K562 (cell line): Measurements from ENCODE around the gene POLR1C. TPM values are rescaled to one million over a fixed set of nuclear protein-coding genes. Genes with fewer than 3 reads are reported as not detected.

Experiments used
- ARHGAP35 ChIP-seq: fragments of 450-650 bp; IDR thresholded peaks from 2 replicates; pipeline ENCODE4 v1.6.1; 2018; ENCODE audit not compliant: partially characterized antibody
- CBX1 ChIP-seq: sonication (generic); IDR thresholded peaks from 2 replicates; pipeline ENCODE4 v1.6.1; 2016; ENCODE audit warnings: antibody characterized with exemption, low read depth, mild to moderate bottlenecking
- CREB1 ChIP-seq, 2 experiments: sonication (generic) in 1 of 2; formaldehyde crosslinking in 1 of 2; IDR thresholded peaks; 2 replicates each; pipeline versions ENCODE4 v1.6.1 to v1.8.0; 2012 to 2022; ENCODE audit warnings: inconsistent platforms in 1 of 2, mild to moderate bottlenecking in 1 of 2, missing genetic modification reagents in 1 of 2, moderate library complexity in 1 of 2
- EP300 ChIP-seq: IDR thresholded peaks from 2 replicates; pipeline ENCODE4 v1.6.1; 2012; ENCODE audit warnings: low read length, improper control_type of control experiment
- FOXK2 ChIP-seq, 2 experiments: fragments of 450-650 bp; IDR thresholded peaks in 1 of 2; conservative IDR thresholded peaks in 1 of 2; 2 replicates each; pipeline ENCODE4 v1.6.1; 2016; ENCODE audit warnings: low read depth in 2 of 2, mild to moderate bottlenecking in 1 of 2
- HMGN3 ChIP-seq: IDR thresholded peaks from 2 replicates; pipeline ENCODE4 v1.6.1; 2011; ENCODE audit warnings: borderline replicate concordance, low read depth, mild to moderate bottlenecking, mixed read lengths, low read length; ENCODE audit not compliant: insufficient read length; ENCODE audit errors: extremely low read depth
- HNRNPH1 ChIP-seq: fragments of 200-400 bp; formaldehyde crosslinking; optimal IDR thresholded peaks from 2 replicates; pipeline ENCODE3; 2017; ENCODE audit warnings: low read depth, mild to moderate bottlenecking, low read length, moderate library complexity
- L3MBTL2 ChIP-seq: fragments of 450-650 bp; IDR thresholded peaks from 2 replicates; pipeline ENCODE4 v1.6.1; 2016; ENCODE audit warnings: mild to moderate bottlenecking, moderate library complexity
- MAZ ChIP-seq, 2 experiments: fragments of 450-650 bp in 1 of 2; sonication (generic) in 1 of 2; formaldehyde crosslinking; IDR thresholded peaks in 1 of 2; conservative IDR thresholded peaks in 1 of 2; 2 replicates each; pipeline versions ENCODE4 v1.4.0 to v1.5.0; 2020; ENCODE audit warnings: mild to moderate bottlenecking in 1 of 2, missing genetic modification reagents in 1 of 2
- NR2C1 ChIP-seq, 2 experiments: fragments of 450-650 bp; IDR thresholded peaks; 2 replicates each; pipeline ENCODE4 v1.6.1; 2017; ENCODE audit warnings: mild to moderate bottlenecking in 2 of 2, antibody characterized with exemption in 1 of 2, inconsistent platforms in 1 of 2, missing compliant biosample characterization in 1 of 2, missing genetic modification characterization in 1 of 2
- SAP30 ChIP-seq: fragments of 200-600 bp; sonication (generic); IDR thresholded peaks from 2 replicates; pipeline ENCODE4 v1.6.1; 2012; ENCODE audit warnings: borderline replicate concordance, low read depth, mild to moderate bottlenecking, moderate library complexity, low read length, control low read depth, inconsistent platforms; ENCODE audit not compliant: insufficient read depth, poor library complexity, severe bottlenecking
- SPI1 ChIP-seq: IDR thresholded peaks from 2 replicates; pipeline ENCODE4 v1.6.1; 2011; ENCODE audit warnings: low read depth, low read length, control low read depth, borderline replicate concordance
- SRF ChIP-seq, 2 experiments: fragments of 250-450, 450-650 bp in 1 of 2; sonication (Bioruptor Pico) in 1 of 2; sonication (generic) in 1 of 2; formaldehyde crosslinking; IDR thresholded peaks; 2 replicates each; pipeline versions ENCODE4 v1.5.0 to v1.5.1; 2020 to 2022; ENCODE audit warnings: mild to moderate bottlenecking in 1 of 2, missing genetic modification reagents in 1 of 2
- TAF1 ChIP-seq: IDR thresholded peaks from 2 replicates; pipeline ENCODE4 v1.6.1; 2011; ENCODE audit warnings: mild to moderate bottlenecking, low read length, moderate library complexity; ENCODE audit not compliant: insufficient read depth, control insufficient read depth, severe bottlenecking; ENCODE audit errors: extremely low read depth
- ZKSCAN8 ChIP-seq: fragments of 200-800 bp; sonication (Bioruptor generic); IDR thresholded peaks from 2 replicates; pipeline ENCODE4 v1.6.1; 2016; ENCODE audit warnings: missing genetic modification characterization, missing compliant biosample characterization
- ZNF239 ChIP-seq: fragments of 250-450 bp; sonication (Bioruptor Pico); IDR thresholded peaks from 2 replicates; pipeline ENCODE4 v1.4.0; 2020; ENCODE audit warnings: mild to moderate bottlenecking
- polyA plus RNA-seq, 8 experiments: library from polyadenylated mRNA; depleted of rRNA in 4 of 8; stranded (reverse) in 5 of 8; unstranded in 3 of 8; fragments of >200 nt; fragmentation: Nextera tagmentation in 2 of 8; fragmentation: Illumina TruSeq in 1 of 8; extraction: Ambion mirVana in 2 of 8; extraction: Trizol in 1 of 8; gene quantifications; 2 replicates each; pipeline versions ENCODE4 v1.2.1 to v1.2.3, GENCODE V29; 2011 to 2014; ENCODE audit warnings: inconsistent platforms in 1 of 8, missing spikeins in 1 of 8
- total RNA-seq, 7 experiments: library from RNA; depleted of rRNA in 6 of 7; stranded (reverse); fragments of >200 nt in 6 of 7; fragmentation: Illumina TruSeq in 2 of 7; extraction: Trizol in 2 of 7; gene quantifications; 2 replicates each; pipeline versions ENCODE4 v1.2.1 to v1.2.3, GENCODE V29; 2011 to 2021; ENCODE audit warnings: low replicate concordance in 1 of 7
- TF ChIP-seq, protein P1 (sequence below): conservative IDR thresholded peaks from 2 replicates; pipeline ENCODE4 v1.6.1; 2011; ENCODE audit warnings: low read depth, mild to moderate bottlenecking, low read length; ENCODE audit not compliant: control insufficient read depth
- TF ChIP-seq, protein P2 (sequence below): sonication (generic); formaldehyde crosslinking; IDR thresholded peaks from 2 replicates; pipeline ENCODE4 v1.8.0; 2022; ENCODE audit warnings: missing genetic modification reagents, mild to moderate bottlenecking, moderate library complexity, borderline replicate concordance
- TF ChIP-seq, protein P3 (sequence below): sonication (generic); formaldehyde crosslinking; IDR thresholded peaks from 2 replicates; pipeline ENCODE4 v1.9.0; 2022; ENCODE audit warnings: mild to moderate bottlenecking, missing genetic modification reagents
- TF ChIP-seq, protein P4 (sequence below): IDR thresholded peaks from 2 replicates; pipeline ENCODE4 v1.6.1; 2014; ENCODE audit warnings: antibody characterized with exemption

POLR1C gene
- total and polyA plus RNA-seq, 9 of the 15 experiments (the other 6 are each of a cell fraction or from before 2014, with no cell fraction given) = 83.5 to 429 (median 120) TPM

DNA sequence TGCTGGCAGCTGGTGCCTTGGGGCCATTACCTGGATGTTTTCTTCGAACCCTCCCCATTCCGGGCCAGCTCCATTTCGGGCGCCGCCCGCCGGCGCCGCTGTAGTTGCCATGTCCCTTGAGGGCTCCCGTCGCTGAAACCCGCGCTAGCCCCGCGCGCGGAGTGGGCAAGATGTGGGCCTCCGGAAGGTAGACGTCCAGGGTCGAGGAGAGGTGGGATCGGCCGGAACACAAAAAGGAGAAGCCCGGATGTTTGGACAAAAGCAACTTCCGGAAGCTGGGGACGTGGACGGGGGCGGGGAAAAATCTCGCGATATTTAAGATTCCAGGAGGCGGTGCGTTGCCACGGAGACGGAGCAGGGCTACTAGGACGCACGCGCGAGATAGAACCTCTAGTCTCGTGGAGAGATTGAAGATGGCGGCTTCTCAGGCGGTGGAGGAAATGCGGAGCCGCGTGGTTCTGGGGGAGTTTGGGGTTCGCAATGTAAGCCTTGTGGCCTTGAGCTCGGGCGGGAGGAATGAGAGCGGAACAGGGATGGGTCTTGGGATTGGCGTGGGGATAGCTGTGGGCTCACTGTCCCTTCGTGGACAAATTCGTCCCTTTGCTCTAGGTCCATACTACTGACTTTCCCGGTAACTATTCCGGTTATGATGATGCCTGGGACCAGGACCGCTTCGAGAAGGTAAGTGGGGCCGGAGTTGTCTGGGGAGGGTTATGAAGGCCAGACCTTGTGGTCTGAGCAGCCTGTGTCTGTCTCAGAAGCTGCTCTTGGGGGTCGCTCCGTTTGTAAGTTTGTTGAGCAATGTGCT is at the start of gene POLR1C, which contains the start of gene YIPF3 (continued):
- TF ChIP-seq, protein P1, sequence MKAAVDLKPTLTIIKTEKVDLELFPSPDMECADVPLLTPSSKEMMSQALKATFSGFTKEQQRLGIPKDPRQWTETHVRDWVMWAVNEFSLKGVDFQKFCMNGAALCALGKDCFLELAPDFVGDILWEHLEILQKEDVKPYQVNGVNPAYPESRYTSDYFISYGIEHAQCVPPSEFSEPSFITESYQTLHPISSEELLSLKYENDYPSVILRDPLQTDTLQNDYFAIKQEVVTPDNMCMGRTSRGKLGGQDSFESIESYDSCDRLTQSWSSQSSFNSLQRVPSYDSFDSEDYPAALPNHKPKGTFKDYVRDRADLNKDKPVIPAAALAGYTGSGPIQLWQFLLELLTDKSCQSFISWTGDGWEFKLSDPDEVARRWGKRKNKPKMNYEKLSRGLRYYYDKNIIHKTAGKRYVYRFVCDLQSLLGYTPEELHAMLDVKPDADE = peak; percentile 76; the same call in 1 of the 2 replicates
- TF ChIP-seq CREB1 (IDR thresholded peaks at IDR 0.05) = no peak
- TF ChIP-seq CREB1 (CRISPR knock-in tag; IDR thresholded peaks at IDR 0.05) = peak; percentile 44; the same call in 1 of the 2 replicates
- TF ChIP-seq SPI1 = peak; percentile 62; the same call in 1 of the 2 replicates
- peak; percentile 30; the same call in 1 of the 2 replicates for TF ChIP-seq CBX1
- no peak for TF ChIP-seq ZKSCAN8 (CRISPR knock-in tag)
- TF ChIP-seq NR2C1 (IDR thresholded peaks at IDR 0.05) = 0 out of 2 replicates have a peak, but pooled peaks have one; percentile 45
- TF ChIP-seq NR2C1 (tag; IDR thresholded peaks at IDR 0.05) = no peak; the same call in 1 of the 2 replicates
- TF ChIP-seq ARHGAP35 = peak; percentile 94
- peak; percentile 72 for TF ChIP-seq HMGN3
- peak; percentile 38; the same call in 1 of the 2 replicates for TF ChIP-seq EP300
- TF ChIP-seq ZNF239 = no peak; the same call in 1 of the 2 replicates
- peak; percentile 85 to 91 for TF ChIP-seq FOXK2 (conservative IDR thresholded peaks at IDR 0.05 in 1 of 2, IDR thresholded peaks at IDR 0.05 in 1 of 2; ENCODE audit: low read depth in 2 of 2)
- TF ChIP-seq HNRNPH1 = no peak
- peak; percentile 65 for TF ChIP-seq L3MBTL2
- TF ChIP-seq, protein P2, sequence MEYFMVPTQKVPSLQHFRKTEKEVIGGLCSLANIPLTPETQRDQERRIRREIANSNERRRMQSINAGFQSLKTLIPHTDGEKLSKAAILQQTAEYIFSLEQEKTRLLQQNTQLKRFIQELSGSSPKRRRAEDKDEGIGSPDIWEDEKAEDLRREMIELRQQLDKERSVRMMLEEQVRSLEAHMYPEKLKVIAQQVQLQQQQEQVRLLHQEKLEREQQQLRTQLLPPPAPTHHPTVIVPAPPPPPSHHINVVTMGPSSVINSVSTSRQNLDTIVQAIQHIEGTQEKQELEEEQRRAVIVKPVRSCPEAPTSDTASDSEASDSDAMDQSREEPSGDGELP (CRISPR knock-in tag) = peak; percentile 85
- peak in 1 of 2 experiments; percentile 59; a peak in 2 of 4 replicates for TF ChIP-seq SRF (CRISPR knock-in tag; IDR thresholded peaks at IDR 0.05)
- TF ChIP-seq, protein P3, sequence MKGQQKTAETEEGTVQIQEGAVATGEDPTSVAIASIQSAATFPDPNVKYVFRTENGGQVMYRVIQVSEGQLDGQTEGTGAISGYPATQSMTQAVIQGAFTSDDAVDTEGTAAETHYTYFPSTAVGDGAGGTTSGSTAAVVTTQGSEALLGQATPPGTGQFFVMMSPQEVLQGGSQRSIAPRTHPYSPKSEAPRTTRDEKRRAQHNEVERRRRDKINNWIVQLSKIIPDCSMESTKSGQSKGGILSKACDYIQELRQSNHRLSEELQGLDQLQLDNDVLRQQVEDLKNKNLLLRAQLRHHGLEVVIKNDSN (CRISPR knock-in tag) = peak; percentile 55
- peak; percentile 87 for TF ChIP-seq TAF1
- TF ChIP-seq, protein P4, sequence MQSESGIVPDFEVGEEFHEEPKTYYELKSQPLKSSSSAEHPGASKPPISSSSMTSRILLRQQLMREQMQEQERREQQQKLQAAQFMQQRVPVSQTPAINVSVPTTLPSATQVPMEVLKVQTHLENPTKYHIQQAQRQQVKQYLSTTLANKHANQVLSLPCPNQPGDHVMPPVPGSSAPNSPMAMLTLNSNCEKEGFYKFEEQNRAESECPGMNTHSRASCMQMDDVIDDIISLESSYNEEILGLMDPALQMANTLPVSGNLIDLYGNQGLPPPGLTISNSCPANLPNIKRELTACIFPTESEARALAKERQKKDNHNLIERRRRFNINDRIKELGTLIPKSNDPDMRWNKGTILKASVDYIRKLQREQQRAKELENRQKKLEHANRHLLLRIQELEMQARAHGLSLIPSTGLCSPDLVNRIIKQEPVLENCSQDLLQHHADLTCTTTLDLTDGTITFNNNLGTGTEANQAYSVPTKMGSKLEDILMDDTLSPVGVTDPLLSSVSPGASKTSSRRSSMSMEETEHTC = no peak; the same call in 1 of the 2 replicates
- TF ChIP-seq SAP30 = peak; percentile 93
- TF ChIP-seq MAZ (CRISPR knock-in tag; conservative IDR thresholded peaks at IDR 0.05 in 1 of 2, IDR thresholded peaks at IDR 0.05 in 1 of 2) = peak; percentile 74 to 86
